Measurements from ENCODE around the gene DUOX1.

DNA sequence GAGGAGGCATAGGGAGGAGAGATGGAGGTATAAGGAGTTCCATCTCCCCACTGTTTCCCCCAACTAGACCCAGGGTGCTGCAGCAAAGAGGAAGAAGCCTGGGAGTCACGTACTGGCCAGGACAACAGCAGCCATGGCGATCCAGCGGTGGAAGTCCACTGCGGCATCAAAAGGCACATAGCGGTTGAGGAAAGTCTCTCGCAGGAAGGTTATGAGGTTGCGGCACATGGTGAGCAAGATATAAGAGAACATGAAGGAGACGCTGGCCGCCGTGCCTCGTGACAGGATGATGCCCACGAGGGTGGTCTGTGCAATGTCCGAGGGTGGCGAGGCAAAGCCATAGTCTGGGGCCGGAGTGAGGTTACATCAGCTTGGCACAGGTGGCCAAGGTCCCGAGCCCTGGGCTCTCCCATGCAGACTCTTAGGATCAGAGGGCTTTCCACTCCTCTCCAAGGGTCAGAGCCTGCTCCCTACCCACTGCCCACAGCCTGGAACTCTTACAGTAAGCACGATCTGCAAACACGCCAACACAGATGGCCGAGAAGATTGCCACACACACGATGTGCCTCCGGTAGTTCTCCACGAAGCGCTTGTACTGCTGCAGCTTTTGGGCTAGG, 30.1 kb upstream of the DUOX1 start:
- TF ChIP-seq ZFX (IDR thresholded peaks at IDR 0.05) (no peak), CEBPB (IDR thresholded peaks at IDR 0.05; ENCODE audit: low read depth) (no peak), POLR2A (IDR thresholded peaks at IDR 0.05; ENCODE audit: borderline replicate concordance, extremely low read depth, insufficient read depth, insufficient read length) (no peak), EZH2phosphoT487 (IDR thresholded peaks at IDR 0.05; ENCODE audit: borderline replicate concordance) (no peak), EZH2 (IDR thresholded peaks at IDR 0.05) (no peak)

Measured in HCT116 (cell line).